HG03060 (cell line): ENCODE results near the gene SLC6A8.
"Not testable (repeated sequence)": the region's sequence is repeated elsewhere in the genome, so short reads cannot be mapped to it uniquely, and the experiment has no call there.

Experiments
- ATAC-seq: cut with Tn5 transposase; IDR thresholded peaks from one replicate; pipeline ENCODE4 v1.9.1; 2021; ENCODE audit warnings: low read depth, moderate number of reproducible peaks; ENCODE audit not compliant: unreplicated experiment

The SLC6A8 gene

GRCh38 chrX:153704631-153705402 lies 17.1 kb downstream of the SLC6A8 start:
- ATAC-seq, result not testable (repeated sequence)

GRCh38 chrX:153705403-153706060 lies 17.8 kb downstream of the SLC6A8 start:
- ATAC-seq, result not testable (repeated sequence)

GRCh38 chrX:153706799-153707198 lies 19.1 kb downstream of the SLC6A8 start:
- ATAC-seq, result no peak

- no peak for ATAC-seq
Observed at GRCh38 chrX:153707406-153707805, 19.7 kb downstream of the SLC6A8 start.

GRCh38 chrX:153708415-153708814 lies 20.7 kb downstream of the SLC6A8 start:
- no peak for ATAC-seq

GRCh38 chrX:153709726-153710674 lies 22.3 kb downstream of the SLC6A8 start:
- ATAC-seq, result no peak

GRCh38 chrX:153714256-153714655 lies 26.5 kb downstream of the SLC6A8 start:
- no peak for ATAC-seq

GRCh38 chrX:153717445-153717844 lies 29.7 kb downstream of the SLC6A8 start:
- ATAC-seq, result no peak

GRCh38 chrX:153719238-153719637 lies 31.5 kb downstream of the SLC6A8 start:
- no peak for ATAC-seq

- no peak for ATAC-seq
Observed at GRCh38 chrX:153719701-153720100, 32.0 kb downstream of the SLC6A8 start.

- ATAC-seq, result no peak
Observed at GRCh38 chrX:153722704-153723350, 35.1 kb downstream of the SLC6A8 start.

GRCh38 chrX:153723351-153724251 lies 35.9 kb downstream of the SLC6A8 start:
- no peak for ATAC-seq

- ATAC-seq, result no peak
Observed at GRCh38 chrX:153724252-153725038, 36.7 kb downstream of the SLC6A8 start, which contains the start of the genes ABCD1 and BCAP31. Gene ABCD1, plus strand, starts transcription at chrX:153724856. Its CDS starts 411 bp downstream, at chrX:153725267. Gene BCAP31, minus strand, starts transcription at chrX:153724387. Its CDS starts 1,143 bp downstream, at chrX:153723244.

- ATAC-seq, result no peak
Observed at GRCh38 chrX:153725039-153725831, 37.5 kb downstream of the SLC6A8 start.

GRCh38 chrX:153725832-153726285 lies 38.1 kb downstream of the SLC6A8 start:
- no peak for ATAC-seq

GRCh38 chrX:153726286-153727122 lies 38.8 kb downstream of the SLC6A8 start:
- ATAC-seq, result no peak
